Hepatocyte (in vitro differentiated cells): ENCODE results near the gene ZNF605.

ENCODE experiments used
- CTCF ChIP-seq: fragments of 200-600 bp; sonication (generic); IDR thresholded peaks from 2 replicates; pipeline ENCODE4 v1.5.1; 2016; ENCODE audit warnings: antibody characterized with exemption, mild to moderate bottlenecking; ENCODE audit not compliant: poor library complexity
- EZH2 ChIP-seq: fragments of 200-600 bp; sonication (generic); IDR thresholded peaks from 2 replicates; pipeline ENCODE4 v1.6.1; 2016; ENCODE audit warnings: antibody characterized with exemption, mild to moderate bottlenecking, borderline replicate concordance
- EZH2phosphoT487 ChIP-seq: fragments of 200-600 bp; sonication (generic); IDR thresholded peaks from one replicate; pipeline ENCODE4 v1.6.1; 2018; ENCODE audit warnings: antibody characterized with exemption, mild to moderate bottlenecking, low read depth, moderate library complexity; ENCODE audit not compliant: unreplicated experiment, severe bottlenecking

GRCh38 chr12:132941336-132941954 is 14.7 kb downstream of the ZNF605 start:
- no peak for TF ChIP-seq CTCF
- no peak for TF ChIP-seq EZH2phosphoT487
- no peak for TF ChIP-seq EZH2
